SU-DHL-6 (cell line): ENCODE measurements around the gene MADD.

Experiments used
- H2AFZ ChIP-seq: fragments of 200-600 bp; sonication (generic); 2 replicates; pipeline ENCODE4 v1.6.1; 2014; ENCODE audit warnings: low read depth, mild to moderate bottlenecking, moderate library complexity, mixed read lengths, antibody characterized with exemption, low read length; ENCODE audit not compliant: severe bottlenecking
- H3F3A ChIP-seq: fragments of 200-600 bp; shearing (Covaris generic); 2 replicates; pipeline ENCODE4 v1.6.0; 2016; ENCODE audit warnings: antibody characterized with exemption, mild to moderate bottlenecking; ENCODE audit not compliant: insufficient read depth
- H3K27ac ChIP-seq: fragments of 200-600 bp; sonication (generic); 2 replicates; pipeline ENCODE4 v1.5.1; 2016; ENCODE audit warnings: low read depth, mild to moderate bottlenecking, low read length, moderate library complexity, mixed read lengths
- H3K27me3 ChIP-seq: fragments of 200-600 bp; sonication (generic), shearing (Covaris generic); 2 replicates; pipeline ENCODE4 v1.6.0; 2014; ENCODE audit warnings: mild to moderate bottlenecking, low read length
- H3K36me3 ChIP-seq: fragments of 200-600 bp; sonication (generic); 2 replicates; pipeline ENCODE4 v1.6.1; 2014; ENCODE audit warnings: mild to moderate bottlenecking, low read length, mixed read lengths
- H3K4me2 ChIP-seq: fragments of 300-600, 200-600 bp; shearing (Covaris generic), sonication (generic); 2 replicates; pipeline ENCODE4 v1.6.0; 2014; ENCODE audit warnings: low read length, low read depth, mild to moderate bottlenecking; ENCODE audit not compliant: poor library complexity, severe bottlenecking
- H3K4me3 ChIP-seq: fragments of 200-600 bp; sonication (generic); 2 replicates; pipeline ENCODE4 v1.5.1; 2014; ENCODE audit warnings: antibody characterized with exemption, low read length, mild to moderate bottlenecking, mixed read lengths; ENCODE audit not compliant: insufficient read depth, poor library complexity, severe bottlenecking
- H3K79me2 ChIP-seq: fragments of 200-600 bp; sonication (generic); 2 replicates; pipeline ENCODE4 v1.6.1; 2014; ENCODE audit warnings: mild to moderate bottlenecking, low read length, moderate library complexity; ENCODE audit not compliant: insufficient read depth
- H3K9ac ChIP-seq: fragments of 200-600 bp; sonication (generic); 2 replicates; pipeline ENCODE4 v1.7.0; 2014; ENCODE audit warnings: mild to moderate bottlenecking, low read length
- H3K9me2 ChIP-seq: fragments of 200-600 bp; sonication (generic); replicated peaks from 2 replicates; pipeline ENCODE4 v1.6.1; 2014; ENCODE audit warnings: low read length; ENCODE audit not compliant: insufficient read depth
- H3K9me3 ChIP-seq: fragments of 200-600 bp; sonication (generic); 2 replicates; pipeline ENCODE4 v1.6.1; 2014; ENCODE audit warnings: low read length, mixed read lengths; ENCODE audit not compliant: insufficient read depth
- H4K20me1 ChIP-seq: fragments of 200-600 bp; sonication (generic); 2 replicates; pipeline ENCODE4 v1.6.1; 2014; ENCODE audit warnings: low read depth, mild to moderate bottlenecking, antibody characterized with exemption, low read length, moderate library complexity, mixed read lengths
- EZH2phosphoT487 ChIP-seq: fragments of 200-600 bp; sonication (generic), shearing (Covaris generic); conservative IDR thresholded peaks from 2 replicates; pipeline ENCODE4 v1.6.1; 2018; ENCODE audit warnings: mild to moderate bottlenecking, antibody characterized with exemption, low read length, moderate library complexity, mixed read lengths
- TF ChIP-seq, protein P1 (sequence below): fragments of 200-600 bp; sonication (generic); IDR thresholded peaks from one replicate; pipeline ENCODE4 v1.5.1; 2017; ENCODE audit warnings: antibody characterized with exemption, mild to moderate bottlenecking, low read length, moderate library complexity; ENCODE audit not compliant: insufficient read depth, poor library complexity, severe bottlenecking

Gene MADD

DNA sequence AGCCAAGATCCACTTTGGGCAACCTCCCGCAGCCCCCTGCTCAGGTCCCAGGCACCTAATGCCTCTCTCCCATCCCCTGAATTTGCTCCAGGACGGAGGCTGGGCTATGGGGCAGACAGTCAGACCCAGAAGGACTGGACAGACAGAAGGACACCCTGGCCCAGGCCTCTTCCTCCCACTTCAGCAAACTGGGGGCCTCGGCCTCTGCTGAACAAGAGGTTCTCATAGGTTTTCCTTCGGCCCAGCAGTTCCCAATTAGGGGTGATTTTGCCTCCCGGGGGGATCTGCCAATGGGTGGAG is 104.7 kb downstream of the MADD start:
- Histone ChIP-seq H3F3A (no peaks in the 10 kb centered on the region), H3K9me2 (no peaks in the 10 kb centered on the region), H3K36me3 (no peaks in the 10 kb centered on the region), H3K4me2 (no peak overlapping the region), H3K9ac (no peak overlapping the region), H3K79me2 (peaks cover 42% of the 10 kb centered on the region), H3K27me3 (no peaks in the 10 kb centered on the region), H4K20me1 (no peaks in the 10 kb centered on the region), H2AFZ (no peak overlapping the region), H3K9me3 (no peaks in the 10 kb centered on the region), H3K4me3 (no peak overlapping the region), H3K27ac (peak overlapping the region; percentile 18; the same call in 1 of the 2 replicates)
- TF ChIP-seq EZH2phosphoT487, result no peak
- TF ChIP-seq, protein P1, sequence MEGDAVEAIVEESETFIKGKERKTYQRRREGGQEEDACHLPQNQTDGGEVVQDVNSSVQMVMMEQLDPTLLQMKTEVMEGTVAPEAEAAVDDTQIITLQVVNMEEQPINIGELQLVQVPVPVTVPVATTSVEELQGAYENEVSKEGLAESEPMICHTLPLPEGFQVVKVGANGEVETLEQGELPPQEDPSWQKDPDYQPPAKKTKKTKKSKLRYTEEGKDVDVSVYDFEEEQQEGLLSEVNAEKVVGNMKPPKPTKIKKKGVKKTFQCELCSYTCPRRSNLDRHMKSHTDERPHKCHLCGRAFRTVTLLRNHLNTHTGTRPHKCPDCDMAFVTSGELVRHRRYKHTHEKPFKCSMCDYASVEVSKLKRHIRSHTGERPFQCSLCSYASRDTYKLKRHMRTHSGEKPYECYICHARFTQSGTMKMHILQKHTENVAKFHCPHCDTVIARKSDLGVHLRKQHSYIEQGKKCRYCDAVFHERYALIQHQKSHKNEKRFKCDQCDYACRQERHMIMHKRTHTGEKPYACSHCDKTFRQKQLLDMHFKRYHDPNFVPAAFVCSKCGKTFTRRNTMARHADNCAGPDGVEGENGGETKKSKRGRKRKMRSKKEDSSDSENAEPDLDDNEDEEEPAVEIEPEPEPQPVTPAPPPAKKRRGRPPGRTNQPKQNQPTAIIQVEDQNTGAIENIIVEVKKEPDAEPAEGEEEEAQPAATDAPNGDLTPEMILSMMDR, result no peak

DNA sequence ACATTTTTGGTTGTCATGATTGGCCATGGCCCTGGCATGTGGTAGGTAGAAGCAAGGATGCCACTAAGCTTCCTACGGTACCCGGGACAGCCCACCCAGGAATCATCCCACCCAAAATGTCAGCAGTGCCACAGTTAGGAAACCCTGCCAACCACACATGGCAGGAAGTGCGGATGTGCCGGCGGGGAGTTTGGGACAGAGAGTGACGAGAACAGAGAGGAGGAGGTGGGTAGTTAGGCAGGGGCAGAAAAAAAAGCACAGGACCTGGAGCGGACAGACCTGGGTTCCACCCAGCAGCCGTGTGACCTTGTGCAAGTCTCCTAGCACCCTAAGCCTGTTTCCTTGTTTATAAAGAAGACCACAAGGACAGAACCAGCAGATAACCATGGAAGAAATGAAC is 105.1 kb downstream of the MADD start:
- no peak for TF ChIP-seq EZH2phosphoT487
- TF ChIP-seq, protein P1, result no peak
- Histone ChIP-seq H3K27ac (no peak overlapping the region), H3K4me2 (no peak overlapping the region), H2AFZ (no peak overlapping the region), H3K9me3 (no peaks in the 10 kb centered on the region), H4K20me1 (no peaks in the 10 kb centered on the region), H3F3A (no peaks in the 10 kb centered on the region), H3K79me2 (peaks cover 40% of the 10 kb centered on the region), H3K27me3 (no peaks in the 10 kb centered on the region), H3K9ac (no peak overlapping the region), H3K4me3 (no peak overlapping the region), H3K9me2 (no peaks in the 10 kb centered on the region), H3K36me3 (no peaks in the 10 kb centered on the region)

DNA sequence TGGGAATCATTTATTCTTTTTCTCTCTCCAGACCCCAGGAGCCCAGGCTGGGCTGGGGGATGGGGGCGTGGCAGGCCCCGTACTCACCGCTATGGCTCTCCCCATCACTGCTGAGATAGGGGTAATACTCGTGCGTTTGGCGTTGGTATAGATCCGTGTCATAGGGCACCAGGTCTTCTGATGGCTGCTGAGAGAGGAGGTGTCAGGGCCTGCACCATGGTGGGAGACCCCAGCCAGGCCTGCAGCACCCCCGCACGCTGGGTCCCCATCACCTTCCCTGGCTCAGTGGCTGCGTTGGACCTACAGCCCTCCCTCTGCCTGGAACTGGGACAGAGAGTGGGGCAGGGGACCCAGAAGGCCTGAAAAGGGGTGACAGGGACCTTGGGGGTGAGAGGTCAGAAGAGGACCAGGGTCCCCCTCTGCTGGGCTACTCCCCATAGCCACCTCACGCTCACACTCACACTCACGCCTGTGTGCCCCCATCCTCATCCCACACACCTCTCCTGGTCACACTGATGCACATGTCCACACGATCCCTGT is 105.7 kb downstream of the MADD start:
- peaks cover 40% of the 10 kb centered on the region for H3K79me2 ChIP-seq
- H3K9me2 ChIP-seq, result no peaks in the 10 kb centered on the region
- H3K27me3 ChIP-seq, result no peaks in the 10 kb centered on the region
- H3K9ac ChIP-seq, result peak overlapping the region; percentile 97; the same call in 1 of the 2 replicates
- no peak for TF ChIP-seq EZH2phosphoT487
- TF ChIP-seq, protein P1, result no peak
- H3K27ac ChIP-seq, result peak overlapping the region; percentile 90
- H3K36me3 ChIP-seq, result no peaks in the 10 kb centered on the region
- no peaks in the 10 kb centered on the region for H3K9me3 ChIP-seq
- H3K4me3 ChIP-seq, result no peak overlapping the region
- H3F3A ChIP-seq, result no peaks in the 10 kb centered on the region
- H4K20me1 ChIP-seq, result no peaks in the 10 kb centered on the region
- H2AFZ ChIP-seq, result no peak overlapping the region
- peak overlapping the region; percentile 79 for H3K4me2 ChIP-seq
